ENCODE measurements around the gene CHMP3. TPM values are rescaled to one million over a fixed set of nuclear protein-coding genes. Genes with fewer than 3 reads are reported as not detected.
"Not testable (repeated sequence)": the region's sequence is repeated elsewhere in the genome, so short reads cannot be mapped to it uniquely, and the experiment has no call there.

Gene CHMP3
- total RNA-seq, 1 donor from 2014 or later, result 83.7 TPM

- no peaks in the 10 kb centered on the region for H3K4me1 Mint-ChIP-seq
- no peak for DNase-seq (ENCODE audit: low read depth, low spot score)
- H3K27me3 Mint-ChIP-seq (ENCODE audit: low read depth), result no peaks in the 10 kb centered on the region
- H3K36me3 Mint-ChIP-seq (ENCODE audit: low read depth), result no peaks in the 10 kb centered on the region
- no peak for TF ChIP-seq CTCF (conservative IDR thresholded peaks at IDR 0.05)
- H3K9me3 Mint-ChIP-seq, result peaks cover 1% of the 10 kb centered on the region
- H3K27ac Mint-ChIP-seq (ENCODE audit: unreplicated experiment), result no peak overlapping the region
- no peak overlapping the region for H3K4me3 Mint-ChIP-seq
Measured at GRCh38 chr2:86596118-86596517, 32.9 kb upstream of the CHMP3 start.

- DNase-seq (ENCODE audit: low read depth, low spot score), result no peak
- Mint-ChIP-seq H3K4me1 (no peaks in the 10 kb centered on the region), H3K36me3 (ENCODE audit: low read depth) (no peaks in the 10 kb centered on the region), H3K9me3 (peaks cover 8% of the 10 kb centered on the region), H3K4me3 (no peak overlapping the region), H3K27me3 (ENCODE audit: low read depth) (no peaks in the 10 kb centered on the region), H3K27ac (ENCODE audit: unreplicated experiment) (no peak overlapping the region)
- TF ChIP-seq CTCF (conservative IDR thresholded peaks at IDR 0.05), result no peak
Measured at GRCh38 chr2:86593266-86593665, 30.0 kb upstream of the CHMP3 start.

- Mint-ChIP-seq H3K27ac (ENCODE audit: unreplicated experiment) (no peak overlapping the region), H3K36me3 (ENCODE audit: low read depth) (no peaks in the 10 kb centered on the region)
Measured at GRCh38 chr2:86592547-86593230, 29.4 kb upstream of the CHMP3 start.

GRCh38 chr2:86589701-86590100 lies 26.5 kb upstream of the CHMP3 start:
- not testable (repeated sequence) for H3K4me3 Mint-ChIP-seq; H3K27me3 Mint-ChIP-seq (ENCODE audit: low read depth); H3K4me1 Mint-ChIP-seq; H3K27ac Mint-ChIP-seq (ENCODE audit: unreplicated experiment); H3K9me3 Mint-ChIP-seq; DNase-seq (ENCODE audit: low read depth, low spot score); H3K36me3 Mint-ChIP-seq (ENCODE audit: low read depth)

More at GRCh38 chr2:86592547-86593230, 29.4 kb upstream of the CHMP3 start:
- no peak for DNase-seq (ENCODE audit: low read depth, low spot score)
- Mint-ChIP-seq H3K27me3 (ENCODE audit: low read depth) (no peaks in the 10 kb centered on the region), H3K4me3 (no peak overlapping the region), H3K4me1 (no peaks in the 10 kb centered on the region), H3K9me3 (peaks cover 8% of the 10 kb centered on the region)
- TF ChIP-seq CTCF (conservative IDR thresholded peaks at IDR 0.05), result no peak

GRCh38 chr2:86584151-86584913 lies 21.1 kb upstream of the CHMP3 start:
- Mint-ChIP-seq H3K4me1 (peaks cover 10% of the 10 kb centered on the region), H3K27me3 (ENCODE audit: low read depth) (peaks cover 4% of the 10 kb centered on the region), H3K4me3 (no peak overlapping the region), H3K27ac (ENCODE audit: unreplicated experiment) (no peak overlapping the region), H3K9me3 (no peaks in the 10 kb centered on the region), H3K36me3 (ENCODE audit: low read depth) (no peaks in the 10 kb centered on the region)
- no peak for TF ChIP-seq CTCF (conservative IDR thresholded peaks at IDR 0.05)
- DNase-seq (ENCODE audit: low read depth, low spot score), result no peak

- no peaks in the 10 kb centered on the region for H3K36me3 Mint-ChIP-seq (ENCODE audit: low read depth)
Measured at GRCh38 chr2:86580560-86580959, 17.3 kb upstream of the CHMP3 start.

More at GRCh38 chr2:86580560-86580959, 17.3 kb upstream of the CHMP3 start:
- no peaks in the 10 kb centered on the region for H3K27me3 Mint-ChIP-seq (ENCODE audit: low read depth)
- H3K4me1 Mint-ChIP-seq, result peaks cover 8% of the 10 kb centered on the region
- H3K27ac Mint-ChIP-seq (ENCODE audit: unreplicated experiment), result no peak overlapping the region
- H3K4me3 Mint-ChIP-seq, result no peak overlapping the region
- H3K9me3 Mint-ChIP-seq, result peaks cover 6% of the 10 kb centered on the region
- TF ChIP-seq CTCF (conservative IDR thresholded peaks at IDR 0.05), result no peak
- DNase-seq (ENCODE audit: low read depth, low spot score), result no peak
